Measurements from ENCODE around the gene GLG1.

The GLG1 gene

GRCh38 chr16:74474416-74474815 lies 132.5 kb downstream of the GLG1 start:
- H4K20me1 ChIP-seq (ENCODE audit: control insufficient read depth, insufficient read depth, low read depth, low read length), result no peaks in the 10 kb centered on the region
- H3K4me2 ChIP-seq (ENCODE audit: low read length), result no peak overlapping the region
- no peak overlapping the region for H3K4me3 ChIP-seq (ENCODE audit: low read length)
- TF ChIP-seq CTCF (IDR thresholded peaks at IDR 0.05; ENCODE audit: low read depth, low read length, poor library complexity, severe bottlenecking) (no peak), EZH2phosphoT487 (IDR thresholded peaks at IDR 0.05; ENCODE audit: borderline replicate concordance, low read length) (no peak)
- H3K27me3 ChIP-seq (ENCODE audit: control insufficient read depth, low read length), result no peaks in the 10 kb centered on the region
- no peaks in the 10 kb centered on the region for H3K9me2 ChIP-seq (replicated peaks; ENCODE audit: control insufficient read depth, low read length)
- no peaks in the 10 kb centered on the region for H3K79me2 ChIP-seq (ENCODE audit: control insufficient read depth, low read length)
- H3K4me1 ChIP-seq (ENCODE audit: control insufficient read depth, low read length), result no peaks in the 10 kb centered on the region
- no peaks in the 10 kb centered on the region; the same call in 1 of the 2 replicates for H3F3A ChIP-seq (ENCODE audit: control insufficient read depth, insufficient read depth)
- no peak overlapping the region for H3K27ac ChIP-seq (ENCODE audit: low read depth, low read length)
- H3K36me3 ChIP-seq (ENCODE audit: control insufficient read depth, low read length), result peaks cover 53% of the 10 kb centered on the region
- no peaks in the 10 kb centered on the region for H3K9me3 ChIP-seq (ENCODE audit: control insufficient read depth, insufficient read depth, low read length)

GRCh38 chr16:74472540-74472939 lies 134.4 kb downstream of the GLG1 start:
- Histone ChIP-seq H3K9me2 (replicated peaks; ENCODE audit: control insufficient read depth, low read length) (no peaks in the 10 kb centered on the region), H4K20me1 (ENCODE audit: control insufficient read depth, insufficient read depth, low read depth, low read length) (no peaks in the 10 kb centered on the region), H3K36me3 (ENCODE audit: control insufficient read depth, low read length) (peaks cover 59% of the 10 kb centered on the region), H3K27ac (ENCODE audit: low read depth, low read length) (no peak overlapping the region), H3K27me3 (ENCODE audit: control insufficient read depth, low read length) (no peaks in the 10 kb centered on the region), H3K4me1 (ENCODE audit: control insufficient read depth, low read length) (no peaks in the 10 kb centered on the region), H3K4me3 (ENCODE audit: low read length) (no peak overlapping the region), H3K9me3 (ENCODE audit: control insufficient read depth, insufficient read depth, low read length) (no peaks in the 10 kb centered on the region), H3K4me2 (ENCODE audit: low read length) (no peak overlapping the region), H3K79me2 (ENCODE audit: control insufficient read depth, low read length) (no peaks in the 10 kb centered on the region), H3F3A (ENCODE audit: control insufficient read depth, insufficient read depth) (no peaks in the 10 kb centered on the region)
- TF ChIP-seq EZH2phosphoT487 (IDR thresholded peaks at IDR 0.05; ENCODE audit: borderline replicate concordance, low read length) (no peak), CTCF (IDR thresholded peaks at IDR 0.05; ENCODE audit: low read depth, low read length, poor library complexity, severe bottlenecking) (no peak)

GRCh38 chr16:74472010-74472409 lies 134.9 kb downstream of the GLG1 start:
- no peaks in the 10 kb centered on the region for H4K20me1 ChIP-seq (ENCODE audit: control insufficient read depth, insufficient read depth, low read depth, low read length)
- no peaks in the 10 kb centered on the region for H3K27me3 ChIP-seq (ENCODE audit: control insufficient read depth, low read length)
- H3K27ac ChIP-seq (ENCODE audit: low read depth, low read length), result no peak overlapping the region
- H3K4me2 ChIP-seq (ENCODE audit: low read length), result no peak overlapping the region
- H3K36me3 ChIP-seq (ENCODE audit: control insufficient read depth, low read length), result peaks cover 60% of the 10 kb centered on the region
- no peaks in the 10 kb centered on the region for H3K4me1 ChIP-seq (ENCODE audit: control insufficient read depth, low read length)
- no peaks in the 10 kb centered on the region for H3F3A ChIP-seq (ENCODE audit: control insufficient read depth, insufficient read depth)
- TF ChIP-seq EZH2phosphoT487 (IDR thresholded peaks at IDR 0.05; ENCODE audit: borderline replicate concordance, low read length), result no peak
- no peak for TF ChIP-seq CTCF (IDR thresholded peaks at IDR 0.05; ENCODE audit: low read depth, low read length, poor library complexity, severe bottlenecking)
- no peaks in the 10 kb centered on the region for H3K9me2 ChIP-seq (replicated peaks; ENCODE audit: control insufficient read depth, low read length)
- H3K4me3 ChIP-seq (ENCODE audit: low read length), result no peak overlapping the region
- no peaks in the 10 kb centered on the region for H3K79me2 ChIP-seq (ENCODE audit: control insufficient read depth, low read length)
- no peaks in the 10 kb centered on the region for H3K9me3 ChIP-seq (ENCODE audit: control insufficient read depth, insufficient read depth, low read length)

Measured in DOHH2 (cell line).